ENCODE measurements around the gene RNF151. TPM values are rescaled to one million over a fixed set of nuclear protein-coding genes. Genes with fewer than 3 reads are reported as not detected.

The RNF151 gene
- total and polyA plus RNA-seq, 2 of the 13 experiments (the other 11 are each of a cell fraction or from before 2014, with no cell fraction given): not detected

DNA sequence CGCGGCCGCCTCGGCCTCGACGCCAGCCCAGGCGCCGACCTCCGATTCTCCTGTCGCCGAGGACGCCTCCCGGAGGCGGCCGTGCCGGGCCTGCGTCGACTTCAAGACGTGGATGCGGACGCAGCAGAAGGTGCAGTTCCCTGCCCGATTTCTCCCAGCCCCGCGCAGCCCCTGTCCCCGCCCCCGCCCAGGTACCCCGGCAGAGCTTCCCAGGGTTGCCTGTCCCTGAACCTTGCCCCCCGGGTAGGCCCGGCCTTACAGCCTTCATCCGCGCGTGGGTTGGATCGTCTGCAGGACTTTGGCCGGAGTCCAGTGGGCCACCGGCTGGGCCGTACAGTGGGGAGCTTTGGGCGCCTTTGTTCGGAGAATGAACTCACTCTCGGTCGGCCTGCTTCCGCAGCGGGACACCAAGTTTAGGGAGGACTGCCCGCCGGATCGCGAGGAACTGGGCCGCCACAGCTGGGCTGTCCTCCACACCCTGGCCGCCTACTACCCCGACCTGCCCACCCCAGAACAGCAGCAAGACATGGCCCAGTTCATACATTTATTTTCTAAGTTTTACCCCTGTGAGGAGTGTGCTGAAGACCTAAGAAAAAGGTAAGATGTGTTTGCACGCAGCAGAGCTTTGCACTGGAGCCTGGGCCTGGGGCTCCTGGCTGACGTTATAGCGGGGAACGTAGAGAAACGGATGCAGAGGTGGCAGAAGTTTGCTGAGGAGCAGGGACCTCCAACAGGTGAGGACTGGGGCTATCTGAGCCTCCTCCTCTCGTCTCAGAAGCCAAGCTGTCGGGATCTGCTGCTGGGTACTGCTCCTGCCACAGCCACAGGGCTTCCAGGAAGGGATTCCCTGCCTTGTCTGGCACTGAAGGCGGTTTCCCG, 17.9 kb downstream of the RNF151 start (continued):
- TF ChIP-seq, protein P1, sequence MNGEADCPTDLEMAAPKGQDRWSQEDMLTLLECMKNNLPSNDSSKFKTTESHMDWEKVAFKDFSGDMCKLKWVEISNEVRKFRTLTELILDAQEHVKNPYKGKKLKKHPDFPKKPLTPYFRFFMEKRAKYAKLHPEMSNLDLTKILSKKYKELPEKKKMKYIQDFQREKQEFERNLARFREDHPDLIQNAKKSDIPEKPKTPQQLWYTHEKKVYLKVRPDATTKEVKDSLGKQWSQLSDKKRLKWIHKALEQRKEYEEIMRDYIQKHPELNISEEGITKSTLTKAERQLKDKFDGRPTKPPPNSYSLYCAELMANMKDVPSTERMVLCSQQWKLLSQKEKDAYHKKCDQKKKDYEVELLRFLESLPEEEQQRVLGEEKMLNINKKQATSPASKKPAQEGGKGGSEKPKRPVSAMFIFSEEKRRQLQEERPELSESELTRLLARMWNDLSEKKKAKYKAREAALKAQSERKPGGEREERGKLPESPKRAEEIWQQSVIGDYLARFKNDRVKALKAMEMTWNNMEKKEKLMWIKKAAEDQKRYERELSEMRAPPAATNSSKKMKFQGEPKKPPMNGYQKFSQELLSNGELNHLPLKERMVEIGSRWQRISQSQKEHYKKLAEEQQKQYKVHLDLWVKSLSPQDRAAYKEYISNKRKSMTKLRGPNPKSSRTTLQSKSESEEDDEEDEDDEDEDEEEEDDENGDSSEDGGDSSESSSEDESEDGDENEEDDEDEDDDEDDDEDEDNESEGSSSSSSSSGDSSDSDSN (CRISPR knock-in tag; IDR thresholded peaks at IDR 0.05): peak; percentile 49; the same call in 1 of the 2 replicates
- TF ChIP-seq, protein P2, sequence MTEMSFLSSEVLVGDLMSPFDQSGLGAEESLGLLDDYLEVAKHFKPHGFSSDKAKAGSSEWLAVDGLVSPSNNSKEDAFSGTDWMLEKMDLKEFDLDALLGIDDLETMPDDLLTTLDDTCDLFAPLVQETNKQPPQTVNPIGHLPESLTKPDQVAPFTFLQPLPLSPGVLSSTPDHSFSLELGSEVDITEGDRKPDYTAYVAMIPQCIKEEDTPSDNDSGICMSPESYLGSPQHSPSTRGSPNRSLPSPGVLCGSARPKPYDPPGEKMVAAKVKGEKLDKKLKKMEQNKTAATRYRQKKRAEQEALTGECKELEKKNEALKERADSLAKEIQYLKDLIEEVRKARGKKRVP (CRISPR knock-in tag; IDR thresholded peaks at IDR 0.05): no peak
- TF ChIP-seq PHF21A (CRISPR knock-in tag; IDR thresholded peaks at IDR 0.05): peak; percentile 35; the same call in 1 of the 2 replicates
- TF ChIP-seq, protein P3, sequence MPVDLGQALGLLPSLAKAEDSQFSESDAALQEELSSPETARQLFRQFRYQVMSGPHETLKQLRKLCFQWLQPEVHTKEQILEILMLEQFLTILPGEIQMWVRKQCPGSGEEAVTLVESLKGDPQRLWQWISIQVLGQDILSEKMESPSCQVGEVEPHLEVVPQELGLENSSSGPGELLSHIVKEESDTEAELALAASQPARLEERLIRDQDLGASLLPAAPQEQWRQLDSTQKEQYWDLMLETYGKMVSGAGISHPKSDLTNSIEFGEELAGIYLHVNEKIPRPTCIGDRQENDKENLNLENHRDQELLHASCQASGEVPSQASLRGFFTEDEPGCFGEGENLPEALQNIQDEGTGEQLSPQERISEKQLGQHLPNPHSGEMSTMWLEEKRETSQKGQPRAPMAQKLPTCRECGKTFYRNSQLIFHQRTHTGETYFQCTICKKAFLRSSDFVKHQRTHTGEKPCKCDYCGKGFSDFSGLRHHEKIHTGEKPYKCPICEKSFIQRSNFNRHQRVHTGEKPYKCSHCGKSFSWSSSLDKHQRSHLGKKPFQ (CRISPR knock-in tag; IDR thresholded peaks at IDR 0.05; ENCODE audit: insufficient replicate concordance): peak; percentile 18
- peak; percentile 80 for TF ChIP-seq NR2C2 (CRISPR knock-in tag; IDR thresholded peaks at IDR 0.05; ENCODE audit: borderline replicate concordance)
- TF ChIP-seq MYC (CRISPR knock-in tag; IDR thresholded peaks at IDR 0.05; ENCODE audit: borderline replicate concordance): peak; percentile 38; the same call in 1 of the 2 replicates
- TF ChIP-seq SUZ12 (IDR thresholded peaks at IDR 0.05; ENCODE audit: low read depth, low read length): no peak
- TF ChIP-seq GABPB1 (CRISPR knock-in tag; IDR thresholded peaks at IDR 0.05): peak; percentile 30
- TF ChIP-seq, protein P4, sequence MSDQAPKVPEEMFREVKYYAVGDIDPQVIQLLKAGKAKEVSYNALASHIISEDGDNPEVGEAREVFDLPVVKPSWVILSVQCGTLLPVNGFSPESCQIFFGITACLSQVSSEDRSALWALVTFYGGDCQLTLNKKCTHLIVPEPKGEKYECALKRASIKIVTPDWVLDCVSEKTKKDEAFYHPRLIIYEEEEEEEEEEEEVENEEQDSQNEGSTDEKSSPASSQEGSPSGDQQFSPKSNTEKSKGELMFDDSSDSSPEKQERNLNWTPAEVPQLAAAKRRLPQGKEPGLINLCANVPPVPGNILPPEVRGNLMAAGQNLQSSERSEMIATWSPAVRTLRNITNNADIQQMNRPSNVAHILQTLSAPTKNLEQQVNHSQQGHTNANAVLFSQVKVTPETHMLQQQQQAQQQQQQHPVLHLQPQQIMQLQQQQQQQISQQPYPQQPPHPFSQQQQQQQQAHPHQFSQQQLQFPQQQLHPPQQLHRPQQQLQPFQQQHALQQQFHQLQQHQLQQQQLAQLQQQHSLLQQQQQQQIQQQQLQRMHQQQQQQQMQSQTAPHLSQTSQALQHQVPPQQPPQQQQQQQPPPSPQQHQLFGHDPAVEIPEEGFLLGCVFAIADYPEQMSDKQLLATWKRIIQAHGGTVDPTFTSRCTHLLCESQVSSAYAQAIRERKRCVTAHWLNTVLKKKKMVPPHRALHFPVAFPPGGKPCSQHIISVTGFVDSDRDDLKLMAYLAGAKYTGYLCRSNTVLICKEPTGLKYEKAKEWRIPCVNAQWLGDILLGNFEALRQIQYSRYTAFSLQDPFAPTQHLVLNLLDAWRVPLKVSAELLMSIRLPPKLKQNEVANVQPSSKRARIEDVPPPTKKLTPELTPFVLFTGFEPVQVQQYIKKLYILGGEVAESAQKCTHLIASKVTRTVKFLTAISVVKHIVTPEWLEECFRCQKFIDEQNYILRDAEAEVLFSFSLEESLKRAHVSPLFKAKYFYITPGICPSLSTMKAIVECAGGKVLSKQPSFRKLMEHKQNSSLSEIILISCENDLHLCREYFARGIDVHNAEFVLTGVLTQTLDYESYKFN (CRISPR knock-in tag; conservative IDR thresholded peaks at IDR 0.05): peak; percentile 72; the same call in 1 of the 2 replicates
- TF ChIP-seq, protein P5, sequence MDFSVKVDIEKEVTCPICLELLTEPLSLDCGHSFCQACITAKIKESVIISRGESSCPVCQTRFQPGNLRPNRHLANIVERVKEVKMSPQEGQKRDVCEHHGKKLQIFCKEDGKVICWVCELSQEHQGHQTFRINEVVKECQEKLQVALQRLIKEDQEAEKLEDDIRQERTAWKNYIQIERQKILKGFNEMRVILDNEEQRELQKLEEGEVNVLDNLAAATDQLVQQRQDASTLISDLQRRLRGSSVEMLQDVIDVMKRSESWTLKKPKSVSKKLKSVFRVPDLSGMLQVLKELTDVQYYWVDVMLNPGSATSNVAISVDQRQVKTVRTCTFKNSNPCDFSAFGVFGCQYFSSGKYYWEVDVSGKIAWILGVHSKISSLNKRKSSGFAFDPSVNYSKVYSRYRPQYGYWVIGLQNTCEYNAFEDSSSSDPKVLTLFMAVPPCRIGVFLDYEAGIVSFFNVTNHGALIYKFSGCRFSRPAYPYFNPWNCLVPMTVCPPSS (IDR thresholded peaks at IDR 0.05): no peak
- TF ChIP-seq ZNF616 (CRISPR knock-in tag; IDR thresholded peaks at IDR 0.05; ENCODE audit: low read depth): 0 out of 2 replicates have a peak, but pooled peaks have one; percentile 30
- peak; percentile 53; the same call in 1 of the 2 replicates for TF ChIP-seq ZZZ3 (CRISPR knock-in tag; IDR thresholded peaks at IDR 0.05; ENCODE audit: borderline replicate concordance)
- TF ChIP-seq NR2F2 (IDR thresholded peaks at IDR 0.05; ENCODE audit: borderline replicate concordance, low read depth): no peak
- TF ChIP-seq, protein P6, sequence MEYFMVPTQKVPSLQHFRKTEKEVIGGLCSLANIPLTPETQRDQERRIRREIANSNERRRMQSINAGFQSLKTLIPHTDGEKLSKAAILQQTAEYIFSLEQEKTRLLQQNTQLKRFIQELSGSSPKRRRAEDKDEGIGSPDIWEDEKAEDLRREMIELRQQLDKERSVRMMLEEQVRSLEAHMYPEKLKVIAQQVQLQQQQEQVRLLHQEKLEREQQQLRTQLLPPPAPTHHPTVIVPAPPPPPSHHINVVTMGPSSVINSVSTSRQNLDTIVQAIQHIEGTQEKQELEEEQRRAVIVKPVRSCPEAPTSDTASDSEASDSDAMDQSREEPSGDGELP (IDR thresholded peaks at IDR 0.05; ENCODE audit: borderline replicate concordance, low read depth): 0 out of 2 replicates have a peak, but pooled peaks have one; percentile 7
- TF ChIP-seq ZNF235 (CRISPR knock-in tag; IDR thresholded peaks at IDR 0.05; ENCODE audit: borderline replicate concordance): 0 out of 2 replicates have a peak, but pooled peaks have one; percentile 67
- peak; percentile 84 for TF ChIP-seq NCOR1 (IDR thresholded peaks at IDR 0.05; ENCODE audit: borderline replicate concordance, low read length)

Measured in HepG2 (cell line).